SW480 (cell line): ENCODE measurements around the gene TRMT10A.
A peak's percentile ranks its signal among the peaks of the same experiment; 100 is the strongest.

ENCODE experiments used
- DNase-seq: peaks from one replicate; pipeline ENCODE4 v3.0.0-alpha.2; 2016; ENCODE audit warnings: low spot score

Gene TRMT10A, protein sequence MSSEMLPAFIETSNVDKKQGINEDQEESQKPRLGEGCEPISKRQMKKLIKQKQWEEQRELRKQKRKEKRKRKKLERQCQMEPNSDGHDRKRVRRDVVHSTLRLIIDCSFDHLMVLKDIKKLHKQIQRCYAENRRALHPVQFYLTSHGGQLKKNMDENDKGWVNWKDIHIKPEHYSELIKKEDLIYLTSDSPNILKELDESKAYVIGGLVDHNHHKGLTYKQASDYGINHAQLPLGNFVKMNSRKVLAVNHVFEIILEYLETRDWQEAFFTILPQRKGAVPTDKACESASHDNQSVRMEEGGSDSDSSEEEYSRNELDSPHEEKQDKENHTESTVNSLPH

DNA sequence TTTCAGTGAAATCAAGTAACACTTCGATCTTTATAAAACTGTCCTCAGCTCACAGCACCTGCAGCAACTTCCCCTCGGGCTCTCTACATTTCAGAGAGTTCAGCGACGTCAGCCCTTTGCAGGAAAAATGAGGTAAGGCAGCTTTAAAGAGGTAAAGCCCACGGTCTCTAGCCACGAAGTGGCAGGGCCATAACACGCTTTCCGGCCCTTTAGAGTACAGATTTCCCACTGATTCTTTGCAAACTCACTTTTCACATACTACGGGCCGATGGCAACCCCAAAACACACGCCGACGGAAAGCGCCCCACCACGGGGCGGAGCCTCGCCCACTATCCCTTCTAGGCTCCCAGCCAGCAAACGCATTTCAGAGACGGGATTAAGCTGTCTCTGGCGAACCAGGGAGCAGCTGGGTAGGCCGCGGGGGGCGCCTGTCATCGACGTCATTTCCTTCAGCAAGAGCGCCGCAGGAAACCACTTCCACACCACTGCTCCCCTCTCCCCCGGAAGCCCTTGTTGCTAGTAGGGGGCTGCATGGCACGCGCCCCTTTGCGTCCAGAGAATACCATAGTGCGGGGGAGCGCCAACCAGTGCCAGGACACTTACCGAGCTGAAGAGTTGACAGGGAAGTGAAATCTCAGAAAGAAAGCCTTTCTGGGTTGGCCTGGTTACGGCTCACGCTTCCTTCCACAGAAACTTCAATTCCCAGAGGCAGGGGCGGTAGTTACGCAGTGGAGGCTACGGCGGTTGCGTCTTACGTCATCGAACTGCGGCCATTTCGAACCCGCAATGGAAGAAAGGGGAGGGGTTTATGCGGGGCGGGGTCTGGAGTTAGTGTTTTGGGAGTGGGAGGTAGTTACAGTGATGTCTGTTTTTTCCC, at the start of gene TRMT10A:
Gene TRMT10A, minus strand, starts transcription at position 730 of the 877 bp plus-strand sequence. CDS start 4,701 bp downstream, outside the sequence.
- peak; percentile 96 for DNase-seq

GRCh38 chr4:99612704-99613103, 48.9 kb upstream of the TRMT10A start:
- no peak for DNase-seq

- no peak for DNase-seq
These were observed 48.4 kb upstream of the TRMT10A start for GRCh38 chr4:99612281-99612680.

DNA sequence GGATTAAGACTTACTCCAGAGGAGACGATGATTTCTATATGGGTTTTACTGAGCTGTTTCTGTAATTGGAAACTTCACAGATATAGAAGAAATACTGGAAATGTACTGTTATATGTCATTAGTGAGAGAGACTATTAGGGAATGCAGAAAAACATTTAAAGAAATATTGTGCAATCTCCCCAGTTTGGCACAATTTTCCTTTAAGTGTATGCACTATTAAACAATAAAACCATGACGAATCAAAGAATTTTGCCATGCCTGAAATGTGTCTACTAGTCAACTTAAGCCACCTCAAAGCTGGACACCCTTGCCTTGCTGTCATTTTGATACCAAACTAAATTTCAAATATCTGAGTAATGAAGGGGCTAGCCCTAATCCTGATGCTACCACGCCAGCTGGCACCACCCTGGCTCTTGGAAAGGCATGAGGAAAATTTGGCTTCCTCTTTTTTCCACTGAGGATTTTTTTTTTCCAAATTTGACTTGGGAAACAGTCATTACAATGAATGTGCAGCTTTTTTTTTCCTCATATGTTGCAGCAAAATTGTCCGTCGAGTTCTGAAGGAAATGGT, 46.9 kb upstream of the TRMT10A start:
- no peak for DNase-seq

DNA sequence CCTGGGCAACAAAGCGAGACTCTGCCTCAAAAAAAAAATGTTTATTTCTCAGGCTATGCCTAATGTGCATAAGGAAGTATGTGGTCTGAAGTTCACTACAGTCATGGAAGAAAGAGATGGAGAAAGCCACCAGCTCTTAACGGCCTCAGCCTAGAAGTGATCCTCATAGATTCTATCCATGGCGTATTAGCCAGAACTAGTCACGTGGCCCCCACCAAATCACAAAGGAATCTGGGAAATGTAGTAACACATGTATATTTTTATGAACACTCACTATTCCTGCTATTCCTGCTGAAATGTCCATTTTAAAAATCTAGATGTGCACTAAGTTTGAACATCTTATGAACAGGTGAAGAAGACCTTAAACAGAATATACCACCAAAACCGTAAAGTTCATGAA, 44.6 kb upstream of the TRMT10A start:
- no peak for DNase-seq

DNA sequence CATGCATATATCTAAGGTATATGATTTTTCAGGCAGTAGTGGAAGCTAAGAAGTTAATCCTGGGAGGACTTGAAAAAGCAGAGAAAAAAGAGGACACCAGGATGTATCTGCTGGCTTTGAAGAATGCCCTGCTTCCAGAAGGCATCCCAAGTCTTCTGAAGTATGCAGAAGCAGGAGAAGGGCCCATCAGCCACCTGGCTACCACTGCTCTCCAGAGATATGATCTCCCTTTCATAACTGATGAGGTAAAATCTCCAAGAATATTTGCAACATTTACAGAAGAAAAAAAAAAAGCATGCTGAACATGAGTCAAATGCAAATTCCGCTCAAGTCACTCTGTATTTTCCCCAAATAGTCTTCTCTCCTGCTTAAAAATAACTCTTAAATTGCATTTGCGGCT, 42.9 kb upstream of the TRMT10A start:
- no peak for DNase-seq

DNA sequence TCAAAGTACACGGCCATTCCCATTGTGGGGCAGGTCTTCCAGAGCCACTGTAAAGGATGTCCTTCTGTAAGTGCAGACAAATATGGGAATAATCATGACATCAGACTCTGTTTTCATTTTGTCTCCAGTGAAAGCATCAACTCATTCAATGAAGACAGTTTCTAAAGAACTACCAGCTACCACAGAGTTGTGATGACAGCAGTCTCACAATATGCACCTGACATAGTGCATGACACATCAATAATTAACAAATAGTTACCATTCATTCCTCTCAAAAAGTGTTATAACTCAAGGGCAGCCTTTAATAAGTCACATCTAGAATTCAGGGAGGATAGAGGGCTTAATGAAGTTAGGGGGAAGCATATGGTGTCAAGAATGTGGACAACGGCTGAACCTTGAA, 31.0 kb upstream of the TRMT10A start:
- no peak for DNase-seq

DNA sequence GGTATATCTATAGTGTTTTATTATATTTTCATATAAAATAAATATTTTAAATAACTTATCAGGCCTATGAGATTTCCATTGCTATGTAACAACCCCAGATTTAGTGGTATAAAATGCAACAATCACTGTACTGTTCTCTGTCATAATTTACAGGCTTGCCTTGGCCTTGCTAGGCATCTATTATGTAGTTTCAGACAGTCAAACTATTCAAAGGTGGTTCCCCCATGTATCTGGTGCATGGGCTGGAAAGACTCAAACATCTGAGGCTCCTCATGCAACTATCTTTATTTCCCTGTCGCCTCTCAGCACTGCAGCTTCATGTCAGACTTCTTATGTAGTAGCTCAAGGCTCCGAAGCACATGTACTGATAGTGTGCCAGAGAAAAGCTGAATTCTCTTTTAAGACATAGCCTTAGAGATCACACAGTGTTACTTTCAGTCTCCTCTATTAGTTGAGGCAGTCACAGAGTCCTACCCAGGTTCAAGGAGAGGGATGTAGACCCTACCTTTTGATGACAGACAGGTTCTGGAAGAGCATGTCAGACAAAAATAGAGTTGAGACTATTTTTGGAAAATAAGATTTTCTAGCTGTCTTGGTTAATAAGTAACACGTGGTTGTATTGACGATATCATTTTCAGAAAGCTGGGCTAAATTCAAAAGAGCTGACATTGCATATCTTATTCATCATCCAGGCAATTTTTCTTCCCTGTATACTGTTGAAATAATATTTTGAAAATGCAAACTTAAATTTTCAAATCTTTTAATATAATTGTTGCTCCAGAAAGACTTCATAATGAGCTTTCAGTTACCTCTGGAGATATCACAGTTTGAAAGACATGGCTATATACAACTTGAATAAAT, 30.2 kb upstream of the TRMT10A start:
- no peak for DNase-seq

DNA sequence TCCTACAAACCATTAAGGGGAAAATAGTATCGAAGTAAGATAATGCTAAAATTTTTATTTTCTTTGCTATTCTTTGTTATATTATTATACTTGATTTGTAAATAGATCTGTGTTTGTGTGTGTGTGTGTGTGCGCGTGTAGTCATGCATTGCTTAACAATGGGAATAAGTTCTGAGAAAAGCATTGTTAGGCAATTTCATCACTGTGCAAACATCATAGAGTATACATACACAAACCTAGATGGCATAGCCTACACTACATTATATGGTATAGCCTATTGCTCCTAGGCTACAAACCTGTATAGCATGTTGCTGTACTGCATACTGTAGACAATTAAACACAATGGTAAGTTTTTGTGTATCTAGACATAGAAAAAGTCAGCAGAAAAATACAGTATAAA, 27.9 kb upstream of the TRMT10A start:
- DNase-seq: no peak

GRCh38 chr4:99587803-99588202, 24.0 kb upstream of the TRMT10A start:
- no peak for DNase-seq

GRCh38 chr4:99587309-99587708, 23.5 kb upstream of the TRMT10A start:
- DNase-seq: no peak

DNA sequence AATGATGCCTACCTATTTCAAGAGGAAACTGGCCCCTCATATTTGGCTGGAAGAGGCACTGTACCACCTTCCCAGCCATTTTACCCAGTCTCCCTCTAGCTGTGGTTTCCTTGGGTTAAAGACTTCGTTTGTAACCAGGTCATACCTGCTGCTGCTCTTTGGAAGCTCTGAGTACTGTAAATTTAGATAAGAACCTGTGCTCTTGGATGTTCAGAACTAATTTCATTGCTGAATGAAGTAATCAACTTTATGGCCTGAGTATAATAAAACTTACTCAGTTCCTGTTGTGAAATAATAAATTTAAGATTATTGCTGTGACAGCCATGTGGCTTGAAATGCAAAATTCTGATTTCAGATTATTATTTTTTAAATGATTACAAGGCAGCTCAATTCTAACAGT, 23.0 kb upstream of the TRMT10A start:
- no peak for DNase-seq

DNA sequence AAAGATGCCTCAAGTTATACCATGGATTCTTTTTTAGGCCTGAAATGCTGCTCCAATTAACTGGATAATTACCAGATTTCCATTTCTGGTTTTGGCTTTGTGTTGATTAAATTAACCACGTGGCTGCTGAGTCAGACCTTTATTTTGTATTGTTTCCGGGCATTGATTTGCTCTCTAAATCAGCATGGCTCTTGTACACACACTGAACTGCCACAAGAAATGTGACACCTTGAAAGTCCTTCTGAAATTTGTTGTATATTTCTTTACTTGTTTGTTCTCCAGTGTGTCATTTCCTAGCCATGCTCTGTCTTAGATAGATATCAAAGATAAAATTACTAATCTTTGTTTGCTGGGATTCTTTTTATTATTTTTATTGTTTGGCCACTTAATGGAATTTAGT, 22.5 kb upstream of the TRMT10A start:
- no peak for DNase-seq

- DNase-seq: peak; percentile 1
These were observed 21.7 kb upstream of the TRMT10A start for GRCh38 chr4:99585516-99585915.

GRCh38 chr4:99578714-99579113, 14.9 kb upstream of the TRMT10A start:
- DNase-seq: no peak

- DNase-seq: no peak
These were observed 10.9 kb upstream of the TRMT10A start, which contains the start of gene MTTP for GRCh38 chr4:99574530-99575324. Gene MTTP (plus strand): TSS chr4:99574824. CDS start chr4:99574910, 86 bp downstream.

DNA sequence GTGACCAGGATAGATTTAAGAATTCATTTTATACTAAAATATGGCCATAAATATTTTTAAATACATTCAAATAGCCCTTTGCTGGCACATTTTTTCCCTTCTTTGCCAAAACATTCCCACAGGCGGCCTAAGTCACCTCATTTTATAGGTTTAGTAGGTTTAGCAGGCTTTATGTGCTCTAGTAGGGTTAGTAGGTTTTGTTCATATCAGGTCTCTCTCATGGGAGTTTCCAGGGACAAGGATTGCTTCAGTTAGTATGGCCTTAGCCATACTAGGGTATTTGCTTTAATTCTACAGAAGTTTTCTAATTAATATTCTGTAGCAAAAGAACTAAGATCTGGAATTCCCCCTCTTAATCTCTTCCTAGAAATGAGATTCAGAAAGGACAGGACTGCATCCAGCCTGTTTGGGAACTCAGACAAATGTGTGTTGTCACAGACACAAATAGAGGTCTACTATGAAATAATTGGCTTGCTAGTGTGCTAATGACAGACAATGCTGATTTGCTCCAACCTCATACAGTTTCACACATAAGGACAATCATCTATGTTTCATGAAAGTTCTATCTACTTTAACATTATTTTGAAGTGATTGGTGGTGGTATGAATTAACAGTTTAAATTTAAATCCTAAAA, 10.0 kb upstream of the TRMT10A start:
- no peak for DNase-seq

DNA sequence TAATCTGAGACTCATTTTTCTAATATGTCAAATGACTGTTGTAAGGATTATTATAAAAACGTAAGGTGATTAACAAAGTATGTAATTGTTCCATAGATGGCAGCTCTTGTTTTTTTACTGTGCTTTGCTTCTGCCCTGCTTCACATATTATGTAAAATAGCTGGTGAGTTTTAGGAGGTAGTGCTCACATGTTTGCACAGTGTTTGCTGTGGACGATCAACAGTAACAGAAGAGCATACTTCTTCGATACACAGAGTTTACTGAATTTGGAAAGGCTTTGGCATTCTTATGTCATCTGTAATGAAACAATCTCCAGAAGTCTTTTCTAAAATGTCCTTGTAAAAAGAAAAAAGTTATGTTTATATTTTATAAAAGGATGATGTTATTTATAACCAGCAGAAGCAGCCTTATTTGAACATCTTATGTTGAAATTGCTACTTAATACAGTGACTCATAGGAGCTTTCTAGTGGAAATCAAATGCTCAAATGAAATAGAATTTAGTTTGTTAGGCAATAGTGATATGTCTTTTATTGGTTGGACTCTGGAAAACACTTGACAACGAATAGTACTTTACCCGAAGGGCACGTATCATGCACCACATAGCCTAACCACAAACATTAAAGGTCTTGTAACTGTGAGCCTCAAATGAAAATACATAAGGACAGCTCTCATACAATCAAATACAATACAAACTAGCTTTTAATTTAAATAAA, 8.8 kb upstream of the TRMT10A start:
- no peak for DNase-seq

DNA sequence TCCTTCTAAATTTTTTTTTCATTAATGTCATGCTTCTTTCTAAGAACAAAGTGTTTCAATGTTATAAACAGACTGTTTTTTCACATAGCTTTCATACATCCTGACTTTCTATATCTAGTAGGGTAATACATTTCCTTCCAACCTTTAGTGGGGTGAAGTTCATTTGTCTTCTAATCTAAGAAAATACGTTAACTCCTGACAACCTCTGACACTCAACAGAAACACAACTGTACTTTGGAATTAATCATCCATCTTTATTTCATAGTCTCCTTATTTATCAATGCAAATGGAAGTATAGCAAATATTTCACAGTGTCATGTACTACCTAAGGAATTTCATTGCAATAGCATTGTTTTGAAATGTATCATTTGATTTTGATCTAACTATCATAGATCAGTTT, 8.0 kb upstream of the TRMT10A start:
- no peak for DNase-seq

GRCh38 chr4:99564921-99565320, 1.1 kb upstream of the TRMT10A start:
- DNase-seq: no peak
